ENCODE results near the gene MRTFB.
"Not testable (repeated sequence)": the region's sequence is repeated elsewhere in the genome, so short reads cannot be mapped to it uniquely, and the experiment has no call there.

The MRTFB gene

DNA sequence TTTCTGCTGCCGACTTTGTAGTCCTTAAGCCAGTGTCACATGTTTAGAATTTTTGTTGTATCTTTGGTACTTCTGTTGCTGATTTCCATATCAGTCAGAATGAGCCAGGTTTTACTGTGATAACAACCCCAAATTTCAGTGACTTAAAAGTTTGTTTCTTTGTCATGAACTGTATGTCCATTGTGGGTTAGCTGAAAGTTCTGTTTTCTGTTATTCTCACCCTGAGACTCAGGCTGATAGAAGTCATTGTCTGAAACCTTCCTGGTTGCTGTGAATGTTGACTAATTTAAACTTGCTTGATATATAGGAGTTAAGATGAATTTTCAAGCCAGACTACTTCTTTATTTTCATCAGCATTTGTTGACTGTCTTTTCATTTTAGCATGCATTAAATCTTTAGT is 68.8 kb downstream of the MRTFB start:
- DNase-seq: no peak

GRCh38 chr16:14140923-14141322 is 69.8 kb downstream of the MRTFB start:
- DNase-seq: no peak

DNA sequence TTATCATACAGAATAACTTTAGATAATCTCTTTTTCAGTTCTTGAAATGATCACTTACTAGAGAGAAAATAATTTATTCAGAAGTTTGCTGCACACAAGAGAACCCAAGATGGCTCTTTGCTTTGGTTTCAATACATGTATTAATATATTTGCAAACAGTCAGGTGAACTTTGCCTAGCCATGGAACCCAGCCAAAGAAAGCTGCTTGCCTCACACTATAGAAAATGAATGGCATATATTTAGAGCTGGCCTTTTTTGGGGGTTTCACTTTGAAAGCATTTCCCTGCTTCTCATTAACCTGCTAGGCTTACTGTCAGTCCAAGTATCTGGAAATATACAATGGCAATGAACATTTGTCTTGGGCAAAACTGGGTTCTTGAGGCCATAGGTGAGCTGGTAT is 75.3 kb downstream of the MRTFB start:
- DNase-seq: no peak

DNA sequence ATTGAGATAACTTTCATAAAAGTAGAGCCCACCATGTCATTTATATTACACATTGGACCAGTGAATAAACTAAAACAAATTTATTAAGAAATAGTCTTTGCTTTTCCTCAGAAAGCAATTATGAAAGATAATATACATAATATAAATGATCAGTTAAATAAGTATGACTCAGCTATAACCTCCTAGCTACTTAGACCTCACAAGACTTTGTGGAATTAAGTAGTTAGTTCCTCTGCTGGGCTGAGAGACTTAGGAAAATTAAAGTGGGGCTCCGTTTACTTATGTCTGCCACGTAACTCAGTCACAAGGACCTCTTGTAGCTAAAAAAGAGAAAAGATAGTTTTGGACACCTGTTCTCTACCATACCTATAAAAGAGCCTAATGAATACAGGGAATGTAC is 76.9 kb downstream of the MRTFB start:
- DNase-seq: no peak

DNA sequence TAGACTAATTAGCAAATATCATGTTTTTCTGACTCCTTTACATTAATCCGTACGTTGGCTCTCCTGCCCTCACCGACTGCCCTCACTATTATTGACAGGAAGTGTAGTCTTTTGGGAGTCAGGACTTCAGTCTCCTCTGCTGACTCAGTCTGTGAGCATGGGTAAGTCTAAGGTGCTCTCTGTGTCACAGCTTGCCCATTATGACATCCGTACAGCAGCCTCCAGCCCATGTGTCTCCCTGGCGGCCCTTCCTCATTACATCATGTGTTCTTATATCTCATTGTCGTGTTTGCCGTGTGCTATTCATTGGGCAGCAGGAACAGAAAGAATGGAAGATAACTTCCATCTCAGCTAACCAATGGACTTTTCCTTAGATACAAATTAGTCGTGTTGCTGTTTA is 77.5 kb downstream of the MRTFB start:
- DNase-seq: no peak

DNA sequence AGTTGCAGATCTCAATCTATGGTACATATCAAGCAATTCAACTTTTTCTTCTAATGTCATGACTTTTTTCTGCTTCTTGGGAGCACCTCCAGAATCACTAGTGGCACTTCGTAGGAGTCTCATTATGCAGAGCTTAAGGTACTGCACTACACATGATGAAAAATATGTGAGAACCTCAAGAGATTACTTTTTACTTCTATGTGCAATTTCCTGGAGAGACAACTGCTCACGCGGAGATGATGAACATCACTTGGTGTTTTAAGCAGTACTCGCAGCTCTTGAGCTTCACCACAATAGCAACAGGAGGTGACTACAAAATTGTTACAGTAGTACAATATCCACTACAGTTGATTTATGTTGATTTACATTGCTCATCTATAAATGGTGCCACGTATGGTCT is 79.7 kb downstream of the MRTFB start:
- no peak for DNase-seq

DNA sequence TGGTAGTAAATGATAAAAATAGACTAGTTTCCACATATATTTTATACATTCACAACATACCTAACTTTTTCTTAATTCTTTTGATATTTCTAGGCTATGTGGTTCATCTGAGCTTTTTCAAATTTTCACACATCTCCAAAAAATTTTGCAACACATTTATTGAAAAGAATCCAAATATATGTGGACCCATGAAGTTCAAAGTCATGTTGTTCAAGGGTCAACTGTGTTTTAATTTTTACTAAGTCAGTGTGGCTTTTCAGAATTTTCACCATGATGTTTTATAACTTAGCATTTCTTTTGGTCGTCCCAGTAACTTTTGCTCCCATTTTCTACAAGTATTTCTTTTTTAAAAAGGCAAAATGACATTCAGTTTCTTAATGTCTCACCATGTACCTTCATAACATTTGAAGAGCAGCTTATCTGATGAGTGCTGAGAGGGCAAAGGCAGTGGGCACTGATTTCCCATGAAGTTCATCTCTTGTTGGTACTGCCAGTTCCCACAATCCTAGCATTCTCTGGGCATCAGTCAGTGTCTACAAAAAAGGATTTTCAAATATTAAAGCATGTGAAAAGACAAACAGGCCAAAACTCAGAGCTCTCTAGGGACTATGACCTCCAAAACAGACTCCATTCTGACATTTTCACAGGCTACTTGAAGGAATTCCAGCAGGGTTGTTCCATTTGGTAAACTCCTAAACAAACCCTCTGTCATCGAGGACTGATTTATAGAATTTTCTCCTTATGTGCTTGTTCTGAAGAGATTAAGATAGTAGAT is 80.3 kb downstream of the MRTFB start:
- no peak for DNase-seq

DNA sequence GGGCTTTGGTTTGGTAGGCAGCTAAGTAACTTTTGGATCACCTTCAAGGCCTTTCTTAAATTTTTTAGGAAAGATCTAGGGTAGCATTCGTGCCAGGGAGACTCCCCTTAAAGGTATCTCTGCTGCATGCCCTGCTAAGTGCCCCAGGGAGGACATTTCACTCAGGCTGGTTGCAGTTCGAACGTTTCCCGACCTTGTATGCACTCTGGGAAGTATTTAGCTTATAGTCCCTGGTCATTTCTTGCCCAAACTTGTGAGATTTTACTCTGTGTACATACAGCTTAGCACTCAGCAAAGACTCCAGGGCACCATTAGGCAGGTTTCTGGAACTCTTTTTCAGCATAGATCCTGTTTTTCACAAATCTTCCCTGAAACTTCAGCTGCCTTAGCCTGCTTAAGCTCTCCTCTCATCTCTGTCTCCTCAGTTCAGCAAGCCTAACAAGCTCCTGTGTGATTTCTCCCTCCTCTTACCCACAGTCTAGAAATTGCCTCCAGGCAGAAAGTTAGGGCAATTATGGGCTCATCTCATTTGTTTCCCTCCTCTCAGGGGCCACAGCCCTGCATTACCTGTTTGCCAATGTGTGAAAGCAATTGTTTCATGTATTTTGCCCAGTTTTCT is 84.6 kb downstream of the MRTFB start:
- DNase-seq: no peak

GRCh38 chr16:14164916-14165662 is 94.0 kb downstream of the MRTFB start:
- DNase-seq: no peak

DNA sequence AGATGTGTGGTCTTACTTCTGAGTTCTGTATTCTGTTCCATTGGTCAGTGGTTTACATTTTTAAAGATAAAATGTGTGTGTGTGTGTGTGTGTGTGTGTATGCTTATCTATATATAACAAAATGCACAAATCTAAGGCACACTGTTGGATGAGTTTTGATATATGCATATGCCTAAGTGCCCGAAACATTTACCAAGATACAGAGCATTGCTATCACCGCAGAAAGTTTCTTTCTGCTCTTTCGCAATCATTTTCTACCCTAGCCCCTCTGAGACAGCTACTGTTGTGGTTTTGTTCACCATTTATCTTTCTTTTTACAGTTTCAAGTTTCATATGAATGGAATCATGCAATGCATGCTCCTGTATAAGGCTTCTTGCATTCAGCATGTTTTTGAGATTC is 97.0 kb downstream of the MRTFB start:
- DNase-seq: no peak

GRCh38 chr16:14172200-14172809 is 101.2 kb downstream of the MRTFB start:
- no peak for DNase-seq

GRCh38 chr16:14175086-14175485 is 104.0 kb downstream of the MRTFB start:
- no peak for DNase-seq

DNA sequence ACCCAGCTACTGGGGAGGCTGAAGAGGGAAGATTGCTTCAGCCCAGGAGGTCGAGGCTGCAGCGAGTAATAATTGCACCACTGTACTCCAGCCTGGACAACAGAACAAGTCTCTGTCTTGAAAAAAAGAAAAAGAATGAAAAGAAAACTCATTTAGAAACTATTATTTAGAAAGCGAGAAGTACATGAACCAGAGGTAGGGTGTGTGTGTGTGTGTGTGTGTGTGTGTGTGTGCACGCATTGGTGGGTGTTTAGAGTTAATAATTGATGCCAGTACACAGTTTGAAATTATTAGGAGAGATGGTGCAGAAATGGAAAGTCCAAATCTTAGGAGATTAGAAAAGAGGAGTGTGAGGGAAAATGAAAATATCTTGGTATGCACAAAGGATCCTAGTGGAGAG is 106.6 kb downstream of the MRTFB start:
- no peak for DNase-seq

DNA sequence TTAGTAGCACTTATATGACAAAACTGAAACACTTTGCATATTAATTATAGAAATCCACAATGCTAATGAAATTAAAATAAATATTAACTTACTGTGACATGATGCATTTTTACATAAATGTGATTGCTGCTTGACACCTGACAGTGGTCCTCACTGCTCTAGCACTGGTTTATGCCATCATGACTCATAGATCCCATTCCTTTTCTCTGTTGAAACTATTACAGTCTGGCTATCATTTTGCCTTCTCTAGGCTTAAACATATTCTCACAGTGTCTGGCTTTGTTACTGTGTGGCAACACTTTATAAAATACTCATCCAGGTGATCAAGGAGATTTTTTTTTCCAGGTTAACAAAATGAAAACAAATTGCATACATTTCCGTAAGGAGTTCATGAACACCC is 108.0 kb downstream of the MRTFB start:
- no peak for DNase-seq

GRCh38 chr16:14180481-14180944 is 109.4 kb downstream of the MRTFB start:
- no peak for DNase-seq

- no peak for DNase-seq
These were observed 110.4 kb downstream of the MRTFB start for GRCh38 chr16:14181371-14182050.

GRCh38 chr16:14182999-14183398 is 111.9 kb downstream of the MRTFB start:
- DNase-seq: no peak

- DNase-seq: not testable (repeated sequence)
These were observed 112.8 kb downstream of the MRTFB start for GRCh38 chr16:14183962-14184361.

DNA sequence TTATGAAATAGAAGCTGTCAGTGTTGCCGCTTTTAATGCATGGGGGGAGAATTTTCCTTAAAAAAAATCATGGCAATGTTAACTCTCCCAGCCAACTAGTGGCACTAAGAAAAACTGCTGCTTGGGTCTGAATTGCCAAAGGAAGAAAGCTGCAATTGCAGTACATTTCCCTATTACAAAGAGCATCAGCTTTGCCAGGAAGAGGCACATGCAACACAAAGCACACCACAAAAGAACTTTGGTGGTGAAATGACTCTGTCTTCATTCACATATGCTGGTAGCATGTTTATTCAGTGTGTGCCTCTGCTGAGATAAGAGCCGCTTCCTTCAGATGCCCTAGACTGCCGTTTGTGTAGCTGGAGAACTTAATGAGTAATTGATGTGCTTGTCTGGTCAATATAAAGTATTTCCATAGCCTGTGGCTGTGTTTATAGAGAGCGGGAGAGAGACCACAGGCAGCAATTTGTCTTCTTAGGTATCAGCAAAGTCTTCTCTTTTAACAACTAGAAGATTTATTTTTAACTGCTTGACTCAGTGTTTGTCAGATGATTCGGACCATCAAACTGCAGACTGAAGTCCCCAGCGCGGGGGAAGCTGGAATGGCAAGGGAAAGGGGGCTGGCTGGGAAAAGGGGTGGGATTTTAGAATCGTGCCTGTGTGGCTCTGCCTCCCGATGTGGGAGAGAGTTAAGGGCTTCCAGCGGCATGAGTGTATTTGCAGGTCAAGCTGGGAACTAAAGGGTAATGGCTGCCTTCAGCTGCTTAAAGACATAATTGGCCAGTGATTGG is 115.1 kb downstream of the MRTFB start:
- DNase-seq: peak; percentile 71

- no peak for DNase-seq
These were observed 115.7 kb downstream of the MRTFB start for GRCh38 chr16:14186795-14187221.

- no peak for DNase-seq
These were observed 116.6 kb downstream of the MRTFB start for GRCh38 chr16:14187517-14188338.
